RWPE1 (cell line): ENCODE results near the gene DHX34.
"Not testable (repeated sequence)": the region's sequence is repeated elsewhere in the genome, so short reads cannot be mapped to it uniquely, and the experiment has no call there.

Experiments used
- CTCF ChIA-PET: fragments of 350-600 bp; sonication (Branson Sonifier 250); formaldehyde crosslinking; extraction: SDS; loops from one replicate; lab custom pipeline; 2021; lab: Yijun Ruan, JAX
- POLR2A ChIA-PET: fragments of 400-600 bp; formaldehyde crosslinking; extraction: SDS; loops from one replicate; lab custom pipeline; 2020; ENCODE audit warnings: antibody characterized with exemption; ENCODE audit not compliant: low non-redundant PET; lab: Yijun Ruan, JAX
- DNase-seq: peaks from one replicate; pipeline ENCODE4 v3.0.0; 2012; ENCODE audit warnings: low spot score
- H3K27ac ChIP-seq: fragments of 450-650 bp; 2 replicates; pipeline ENCODE4 v1.5.1; 2017
- TF ChIP-seq, protein P1 (sequence below): fragments of 450-650 bp; conservative IDR thresholded peaks from 2 replicates; pipeline ENCODE4 v1.5.1; 2017; ENCODE audit warnings: low read depth, mild to moderate bottlenecking

Gene DHX34

DNA sequence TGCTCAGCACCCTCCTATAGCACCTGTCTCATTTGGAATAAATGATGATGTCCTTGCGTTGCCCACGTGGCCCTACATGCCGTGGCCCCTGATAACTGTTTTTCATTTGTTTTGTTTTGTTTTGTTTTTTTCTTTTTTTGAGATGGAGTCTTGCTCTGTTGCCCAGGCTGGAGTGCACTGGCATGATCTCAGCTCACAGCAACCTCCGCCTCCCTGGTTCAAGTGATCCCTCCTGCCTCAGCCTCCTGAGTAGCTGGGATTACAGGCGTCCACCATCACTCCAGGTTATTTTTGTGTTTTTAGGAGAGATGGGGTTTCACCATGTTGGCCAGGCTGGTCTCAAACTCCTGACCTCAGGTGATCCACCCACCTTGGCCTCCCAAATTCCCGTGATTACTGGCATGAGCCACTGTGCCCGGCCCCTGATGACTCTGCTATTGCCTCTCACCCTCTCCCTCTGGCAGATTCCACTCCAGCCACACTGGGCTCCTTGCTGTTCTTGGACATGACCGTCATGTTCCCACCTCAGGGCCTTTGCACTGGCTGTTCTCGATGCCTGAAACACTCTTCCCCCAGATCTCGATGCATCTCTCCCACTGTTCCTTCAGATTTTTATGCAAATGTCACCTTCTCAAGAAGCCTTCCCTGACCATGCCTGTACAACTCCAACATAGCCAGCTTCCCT, 9.8 kb upstream of the DHX34 start:
- CTCF ChIA-PET = interaction anchor here (0.7 to 0.9 kb wide), 2 partner anchors 9 to 52 kb away, joined by 3 read pairs; no protein-coding TSS in a partner anchor

GRCh38 chr19:47340477-47341208, 8.5 kb upstream of the DHX34 start:
- DNase-seq = no peak
- POLR2A ChIA-PET = no interaction called here
- no peak overlapping the region for H3K27ac ChIP-seq
- CTCF ChIA-PET = interaction anchor here (0.5 to 0.9 kb wide), 4 partner anchors 9 to 1570 kb away, joined by 3 to 5 read pairs (median 4); partner anchors contain the start of gene DHX34
- TF ChIP-seq, protein P1, sequence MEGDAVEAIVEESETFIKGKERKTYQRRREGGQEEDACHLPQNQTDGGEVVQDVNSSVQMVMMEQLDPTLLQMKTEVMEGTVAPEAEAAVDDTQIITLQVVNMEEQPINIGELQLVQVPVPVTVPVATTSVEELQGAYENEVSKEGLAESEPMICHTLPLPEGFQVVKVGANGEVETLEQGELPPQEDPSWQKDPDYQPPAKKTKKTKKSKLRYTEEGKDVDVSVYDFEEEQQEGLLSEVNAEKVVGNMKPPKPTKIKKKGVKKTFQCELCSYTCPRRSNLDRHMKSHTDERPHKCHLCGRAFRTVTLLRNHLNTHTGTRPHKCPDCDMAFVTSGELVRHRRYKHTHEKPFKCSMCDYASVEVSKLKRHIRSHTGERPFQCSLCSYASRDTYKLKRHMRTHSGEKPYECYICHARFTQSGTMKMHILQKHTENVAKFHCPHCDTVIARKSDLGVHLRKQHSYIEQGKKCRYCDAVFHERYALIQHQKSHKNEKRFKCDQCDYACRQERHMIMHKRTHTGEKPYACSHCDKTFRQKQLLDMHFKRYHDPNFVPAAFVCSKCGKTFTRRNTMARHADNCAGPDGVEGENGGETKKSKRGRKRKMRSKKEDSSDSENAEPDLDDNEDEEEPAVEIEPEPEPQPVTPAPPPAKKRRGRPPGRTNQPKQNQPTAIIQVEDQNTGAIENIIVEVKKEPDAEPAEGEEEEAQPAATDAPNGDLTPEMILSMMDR = no peak

More for the DNA sequence above, 9.8 kb upstream of the DHX34 start:
- POLR2A ChIA-PET = no interaction called here
- no peak overlapping the region for H3K27ac ChIP-seq
- TF ChIP-seq, protein P1 = no peak
- DNase-seq = no peak

- ChIA-PET POLR2A (no interaction called here), CTCF (interaction anchor here (0.7 kb wide), 1 partner anchor 50 kb away, joined by 4 read pairs; no protein-coding TSS in a partner anchor)
- no peak for DNase-seq
- TF ChIP-seq, protein P1 = no peak
- H3K27ac ChIP-seq = no peak overlapping the region
Observed at GRCh38 chr19:47341734-47342133, 7.4 kb upstream of the DHX34 start.

GRCh38 chr19:47343194-47343802, 5.8 kb upstream of the DHX34 start:
- POLR2A ChIA-PET = no interaction called here
- TF ChIP-seq, protein P1 = no peak
- DNase-seq = no peak
- CTCF ChIA-PET = interaction anchor here (0.6 to 0.7 kb wide), 2 partner anchors 11 to 471 kb away, joined by 3 read pairs; no protein-coding TSS in a partner anchor
- no peak overlapping the region for H3K27ac ChIP-seq

- H3K27ac ChIP-seq = no peak overlapping the region
- TF ChIP-seq, protein P1 = no peak
- no peak for DNase-seq
- ChIA-PET CTCF (interaction anchor here (0.6 to 1.8 kb wide), 3 partner anchors 47 to 309 kb away, joined by 3 to 4 read pairs (median 3); no protein-coding TSS in a partner anchor), POLR2A (no interaction called here)
Observed at GRCh38 chr19:47344425-47344824, 4.7 kb upstream of the DHX34 start.

DNA sequence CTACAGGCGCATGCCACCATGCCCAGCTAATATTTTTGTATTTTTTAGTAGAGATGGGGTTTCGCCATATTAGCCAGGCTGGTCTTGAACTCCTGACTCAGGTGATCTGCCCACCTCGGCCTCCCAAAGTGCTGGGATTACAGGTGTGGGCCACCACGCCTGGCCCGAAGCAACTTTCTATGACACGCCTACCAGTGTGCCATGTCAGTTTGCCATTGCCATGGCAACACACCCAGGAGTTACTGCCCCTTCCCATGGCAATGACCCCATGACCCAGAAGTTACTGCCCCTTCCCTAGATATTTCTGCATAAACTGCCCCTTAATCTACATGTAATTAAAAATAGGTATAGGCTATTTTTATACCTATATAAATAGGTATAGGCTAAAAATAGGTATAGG, 3.1 kb upstream of the DHX34 start:
- POLR2A ChIA-PET, H3K27ac ChIP-seq, DNase-seq: not testable (repeated sequence)
- CTCF ChIA-PET = interaction anchor here (1.8 kb wide), 1 partner anchor 45 kb away, joined by 4 read pairs; no protein-coding TSS in a partner anchor
